Panc1 (cell line): Measurements from ENCODE around the gene CHST13. TPM values are rescaled to one million over a fixed set of nuclear protein-coding genes. Genes with fewer than 3 reads are reported as not detected.
A peak's percentile ranks its signal among the peaks of the same experiment; 100 is the strongest.

Experiments
- ATAC-seq: fragments of 200-7000 bp; cut with Tn5 transposase; 2 replicates; pipeline ENCODE4 v1.9.1; 2020; ENCODE audit warnings: mild to moderate bottlenecking, moderate library complexity
- BruUV-seq: library from RNA; stranded (reverse); fragments of 400-500 nt; replicated peaks from 2 replicates; lab custom pipeline; 2021; lab: Mats Ljungman, UMichigan
- CTCF ChIA-PET: fragments of 300-600 bp; sonication (Branson Sonifier 250); formaldehyde crosslinking; loops from one replicate; lab custom pipeline; 2022; ENCODE audit warnings: antibody characterized with exemption; lab: Charles Lee
- POLR2A ChIA-PET: fragments of 300-600 bp; sonication (Branson Sonifier 250); formaldehyde crosslinking; loops from one replicate; lab custom pipeline; 2022; ENCODE audit warnings: antibody characterized with exemption; lab: Charles Lee
- DNase-seq: peaks from one replicate; pipeline ENCODE4 v3.0.0-alpha.2; 2010; ENCODE audit warnings: low read depth, low spot score
- H3K27ac ChIP-seq: 2 replicates; pipeline ENCODE4 v1.5.1; 2011; ENCODE audit warnings: mild to moderate bottlenecking, low read length, inconsistent platforms
- H3K27me3 ChIP-seq: fragments of 200-500 bp; sonication (Bioruptor generic); 2 replicates; pipeline ENCODE4 v1.6.0; 2014; ENCODE audit warnings: low read length, inconsistent platforms; ENCODE audit not compliant: control insufficient read depth, insufficient read depth
- H3K36me3 ChIP-seq: fragments of 200-500 bp; sonication (Bioruptor generic); 2 replicates; pipeline ENCODE4 v1.5.1; 2014; ENCODE audit warnings: inconsistent platforms, mild to moderate bottlenecking, low read length, moderate library complexity; ENCODE audit not compliant: control insufficient read depth, insufficient read depth
- H3K4me1 ChIP-seq: 2 replicates; pipeline ENCODE4 v1.5.1; 2011; ENCODE audit warnings: inconsistent platforms, mild to moderate bottlenecking, low read length, moderate library complexity; ENCODE audit not compliant: control insufficient read depth, insufficient read depth
- H3K4me3 ChIP-seq, 2 experiments: 2 replicates each; pipeline ENCODE4 v1.5.1; 2011 to 2012; ENCODE audit warnings: low read depth in 2 of 2, low read length in 2 of 2, mild to moderate bottlenecking in 2 of 2, inconsistent platforms in 1 of 2, moderate library complexity in 1 of 2
- H3K9me3 ChIP-seq: fragments of 200-500 bp; sonication (Bioruptor generic); 2 replicates; pipeline ENCODE4 v1.5.1; 2014; ENCODE audit warnings: low read depth, mild to moderate bottlenecking, inconsistent platforms, low read length, moderate library complexity; ENCODE audit not compliant: control insufficient read depth, insufficient read depth
- CTCF ChIP-seq: fragments of 450-650 bp; IDR thresholded peaks from 2 replicates; pipeline ENCODE4 v1.5.1; 2017; ENCODE audit warnings: mild to moderate bottlenecking
- POLR2AphosphoS5 ChIP-seq: IDR thresholded peaks from 2 replicates; pipeline ENCODE4 v1.6.1; 2012; ENCODE audit warnings: mild to moderate bottlenecking, low read depth, low read length, moderate library complexity
- REST ChIP-seq, 2 experiments: IDR thresholded peaks; 2 replicates each; pipeline ENCODE4 v1.6.1; 2011 to 2012; ENCODE audit warnings: low read depth in 2 of 2, control low read depth in 1 of 2, low read length in 1 of 2, mild to moderate bottlenecking in 1 of 2, moderate library complexity in 1 of 2; ENCODE audit not compliant: insufficient read depth in 1 of 2
- SIN3A ChIP-seq: IDR thresholded peaks from 2 replicates; pipeline ENCODE4 v1.6.1; 2012; ENCODE audit warnings: low read depth, mild to moderate bottlenecking, low read length, moderate library complexity, borderline replicate concordance; ENCODE audit not compliant: insufficient read depth
- TCF7L2 ChIP-seq: IDR thresholded peaks from 2 replicates; pipeline ENCODE4 v1.6.1; 2011; ENCODE audit warnings: mild to moderate bottlenecking, low read depth, low read length, inconsistent platforms
- in situ Hi-C: cut with HindIII; loops from 2 replicates; pipeline ENCODE4 v1.10.0; 2016; ENCODE audit warnings: low sequenced_read_pairs, low pct_unique_long_range_greater_than_20kb
- intact Hi-C: fragments of 100-400 bp; cut with micrococcal nuclease; formaldehyde crosslinking; loops from one replicate; pipeline ENCODE4 v1.10.0; 2022; ENCODE audit not compliant: unreplicated experiment
- total RNA-seq: library from RNA; stranded (reverse); gene quantifications from one replicate; pipeline ENCODE4 v1.2.1, GENCODE V29; 2021; ENCODE audit not compliant: unreplicated experiment

Gene CHST13
- total RNA-seq, 1 experiment from 2014 or later, result 0.64 TPM

DNA sequence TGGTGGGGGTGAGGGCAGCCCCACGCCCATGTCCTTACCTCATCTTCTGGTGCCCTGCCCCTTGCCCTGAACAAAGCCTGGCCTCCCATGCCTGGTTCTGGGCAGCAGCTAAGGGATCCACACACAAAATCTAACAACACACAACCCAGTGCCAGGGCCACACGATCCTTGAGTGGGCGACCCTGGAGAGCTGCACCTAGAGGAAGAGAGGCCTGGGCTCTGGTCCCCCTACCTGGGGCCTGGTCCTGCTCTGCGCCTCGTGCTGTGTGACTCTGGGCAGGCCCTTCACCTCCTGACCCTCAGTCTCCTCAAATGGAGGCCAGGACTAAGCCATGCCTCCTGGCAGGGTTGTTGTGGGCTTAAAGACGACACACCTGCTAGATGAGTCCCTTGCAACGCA lies 54.7 kb downstream of the CHST13 start:
- POLR2A ChIA-PET, result no interaction called here
- Histone ChIP-seq H3K27me3 (peaks cover 27% of the 10 kb centered on the region), H3K4me3 (no peak overlapping the region), H3K27ac (no peak overlapping the region), H3K9me3 (no peaks in the 10 kb centered on the region), H3K36me3 (no peaks in the 10 kb centered on the region), H3K4me1 (no peaks in the 10 kb centered on the region)
- ATAC-seq (peak; percentile 44; the same call in 1 of the 2 replicates), DNase-seq (no peak)
- TF ChIP-seq SIN3A (no peak), TCF7L2 (no peak), REST (IDR thresholded peaks at IDR 0.05; ENCODE audit: insufficient read depth in 1 of 2, low read depth in 2 of 2, low read length in 1 of 2) (no peak), POLR2AphosphoS5 (no peak), CTCF (no peak)
- no TSS peak for BruUV-seq
- in situ Hi-C loops (no loop called here), intact Hi-C loops (no loop called here)
- CTCF ChIA-PET, result no interaction called here

DNA sequence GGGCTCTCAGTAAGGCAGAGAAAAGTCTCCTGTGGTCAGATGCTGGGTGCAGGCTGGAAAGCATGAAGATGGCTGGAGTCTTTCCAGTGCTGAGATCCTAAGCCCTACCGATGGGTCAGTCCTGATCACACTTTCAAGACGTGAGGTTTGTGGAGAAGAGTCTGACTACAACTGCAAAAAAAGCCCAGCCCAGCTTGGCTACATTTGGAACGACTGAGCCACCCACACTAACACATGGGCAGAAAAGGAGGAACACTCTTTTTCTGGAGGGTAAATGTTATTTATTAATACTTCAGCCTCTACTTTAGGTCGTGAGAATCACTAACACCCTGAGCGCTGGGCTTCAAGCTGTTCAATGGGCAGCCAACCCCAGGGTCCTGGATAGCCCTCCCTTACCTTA lies 56.8 kb downstream of the CHST13 start:
- Histone ChIP-seq H3K4me3 (no peak overlapping the region), H3K27me3 (peaks cover 15% of the 10 kb centered on the region), H3K36me3 (no peaks in the 10 kb centered on the region), H3K27ac (no peak overlapping the region), H3K9me3 (no peaks in the 10 kb centered on the region), H3K4me1 (no peaks in the 10 kb centered on the region)
- TF ChIP-seq SIN3A (no peak), CTCF (no peak), TCF7L2 (no peak), REST (IDR thresholded peaks at IDR 0.05; ENCODE audit: insufficient read depth in 1 of 2, low read depth in 2 of 2, low read length in 1 of 2) (no peak), POLR2AphosphoS5 (no peak)
- in situ Hi-C loops (no loop called here), intact Hi-C loops (loop anchor here (1.0 kb wide), 1 partner anchor 18 kb away; no protein-coding TSS in a partner anchor)
- DNase-seq, result no peak
- ATAC-seq, result no peak
- BruUV-seq, result no TSS peak
- ChIA-PET CTCF (no interaction called here), POLR2A (no interaction called here)
